Neural cell (in vitro differentiated cells): ENCODE measurements around the gene SDF4. TPM values are rescaled to one million over a fixed set of nuclear protein-coding genes. Genes with fewer than 3 reads are reported as not detected.

Experiments used
- H2AFZ ChIP-seq: fragments of 200-600, 300-800 bp; sonication (generic), shearing (Covaris generic); 2 replicates; pipeline ENCODE4 v1.6.0; 2014; ENCODE audit warnings: low read depth, mild to moderate bottlenecking, antibody characterized with exemption, low read length, moderate library complexity
- H3F3A ChIP-seq: fragments of 200-600 bp; shearing (Covaris generic); 2 replicates; pipeline ENCODE4 v1.6.1; 2016; ENCODE audit warnings: mild to moderate bottlenecking, moderate library complexity, mixed read lengths, antibody characterized with exemption, low read length; ENCODE audit not compliant: insufficient read depth, poor library complexity, severe bottlenecking
- H3K27ac ChIP-seq: fragments of 200-600, 300-800 bp; sonication (generic), shearing (Covaris generic); 2 replicates; pipeline ENCODE4 v1.5.1; 2014; ENCODE audit warnings: mild to moderate bottlenecking, low read length, moderate library complexity
- H3K27me3 ChIP-seq: fragments of 300-800, 200-600 bp; sonication (generic), shearing (Covaris generic); 2 replicates; pipeline ENCODE4 v1.6.0; 2014; ENCODE audit warnings: mild to moderate bottlenecking, low read depth, low read length, moderate library complexity; ENCODE audit not compliant: insufficient read depth
- H3K36me3 ChIP-seq: fragments of 300-800, 200-600 bp; sonication (generic), shearing (Covaris generic); 2 replicates; pipeline ENCODE4 v1.5.1; 2014; ENCODE audit warnings: mild to moderate bottlenecking, antibody characterized with exemption, low read length, moderate library complexity; ENCODE audit not compliant: insufficient read depth
- H3K4me2 ChIP-seq: fragments of 300-800, 200-600 bp; sonication (generic), shearing (Covaris generic); 2 replicates; pipeline ENCODE4 v1.6.0; 2014; ENCODE audit warnings: mild to moderate bottlenecking, low read length
- H3K4me3 ChIP-seq: fragments of 300-800, 200-600 bp; sonication (generic), shearing (Covaris generic); 2 replicates; pipeline ENCODE4 v1.5.1; 2014; ENCODE audit warnings: mild to moderate bottlenecking, low read length, moderate library complexity
- H3K79me2 ChIP-seq: fragments of 200-600 bp; shearing (Covaris generic); replicated peaks from 2 replicates; pipeline ENCODE4 v1.6.0; 2014; ENCODE audit warnings: mild to moderate bottlenecking, low read length, moderate library complexity; ENCODE audit not compliant: insufficient read depth
- H3K9ac ChIP-seq: fragments of 300-800, 200-600 bp; sonication (generic), shearing (Covaris generic); 2 replicates; pipeline ENCODE4 v1.6.1; 2016; ENCODE audit warnings: mild to moderate bottlenecking, low read length, mixed read lengths
- H3K9me2 ChIP-seq: fragments of 200-600 bp; shearing (Covaris generic); 2 replicates; pipeline ENCODE4 v1.6.1; 2016; ENCODE audit warnings: mild to moderate bottlenecking, low read length, mixed read lengths; ENCODE audit not compliant: insufficient read depth
- H3K9me3 ChIP-seq: fragments of 200-600, 300-800 bp; sonication (generic), shearing (Covaris generic); 2 replicates; pipeline ENCODE4 v1.6.1; 2016; ENCODE audit warnings: mild to moderate bottlenecking, mixed run types, low read length, moderate library complexity, mixed read lengths
- H4K20me1 ChIP-seq: fragments of 200-600 bp; shearing (Covaris generic); 2 replicates; pipeline ENCODE4 v1.6.1; 2016; ENCODE audit warnings: mild to moderate bottlenecking, mixed run types; ENCODE audit not compliant: insufficient read depth
- EP300 ChIP-seq: fragments of 450-650 bp; conservative IDR thresholded peaks from 2 replicates; pipeline ENCODE4 v1.6.1; 2014; ENCODE audit warnings: antibody characterized with exemption, mild to moderate bottlenecking, moderate library complexity; ENCODE audit not compliant: poor library complexity, severe bottlenecking
- EZH2 ChIP-seq: fragments of 200-600, 300-800 bp; shearing (Covaris generic), sonication (generic); IDR thresholded peaks from 2 replicates; pipeline ENCODE4 v1.6.1; 2014; ENCODE audit warnings: antibody characterized with exemption, low read length, borderline replicate concordance, mild to moderate bottlenecking; ENCODE audit not compliant: insufficient read depth, poor library complexity, severe bottlenecking
- MXI1 ChIP-seq: fragments of 450-650 bp; conservative IDR thresholded peaks from 2 replicates; pipeline ENCODE4 v1.6.1; 2014; ENCODE audit warnings: antibody characterized with exemption, mild to moderate bottlenecking; ENCODE audit not compliant: poor library complexity, severe bottlenecking
- POLR2AphosphoS5 ChIP-seq: IDR thresholded peaks from 2 replicates; pipeline ENCODE4 v1.6.1; 2012
- RAD21 ChIP-seq: fragments of 450-650 bp; conservative IDR thresholded peaks from 2 replicates; pipeline ENCODE4 v1.6.1; 2014; ENCODE audit warnings: antibody characterized with exemption, mild to moderate bottlenecking, moderate library complexity
- REST ChIP-seq: IDR thresholded peaks from 2 replicates; pipeline ENCODE4 v1.6.1; 2012; ENCODE audit warnings: borderline replicate concordance
- SMC3 ChIP-seq: fragments of 450-650 bp; conservative IDR thresholded peaks from 2 replicates; pipeline ENCODE4 v1.6.1; 2014; ENCODE audit warnings: antibody characterized with exemption, mild to moderate bottlenecking, moderate library complexity; ENCODE audit not compliant: poor library complexity
- TAF1 ChIP-seq: IDR thresholded peaks from 2 replicates; pipeline ENCODE4 v1.6.1; 2012; ENCODE audit warnings: low read depth
- polyA plus RNA-seq: library from polyadenylated mRNA; depleted of rRNA; stranded (reverse); fragments of >200 nt; gene quantifications from 2 replicates; pipeline ENCODE4 v1.2.3, GENCODE V29; 2014
- TF ChIP-seq, protein P1 (sequence below): fragments of 450-650 bp; IDR thresholded peaks from 2 replicates; pipeline ENCODE4 v1.5.1; 2014; ENCODE audit warnings: antibody characterized with exemption, mild to moderate bottlenecking, moderate library complexity; ENCODE audit not compliant: poor library complexity, severe bottlenecking

Gene SDF4
- polyA plus RNA-seq, 1 donor from 2014 or later: 91.2 TPM

- no peak overlapping the region for H3K9ac ChIP-seq
- no peaks in the 10 kb centered on the region for H4K20me1 ChIP-seq
- TF ChIP-seq, protein P1, sequence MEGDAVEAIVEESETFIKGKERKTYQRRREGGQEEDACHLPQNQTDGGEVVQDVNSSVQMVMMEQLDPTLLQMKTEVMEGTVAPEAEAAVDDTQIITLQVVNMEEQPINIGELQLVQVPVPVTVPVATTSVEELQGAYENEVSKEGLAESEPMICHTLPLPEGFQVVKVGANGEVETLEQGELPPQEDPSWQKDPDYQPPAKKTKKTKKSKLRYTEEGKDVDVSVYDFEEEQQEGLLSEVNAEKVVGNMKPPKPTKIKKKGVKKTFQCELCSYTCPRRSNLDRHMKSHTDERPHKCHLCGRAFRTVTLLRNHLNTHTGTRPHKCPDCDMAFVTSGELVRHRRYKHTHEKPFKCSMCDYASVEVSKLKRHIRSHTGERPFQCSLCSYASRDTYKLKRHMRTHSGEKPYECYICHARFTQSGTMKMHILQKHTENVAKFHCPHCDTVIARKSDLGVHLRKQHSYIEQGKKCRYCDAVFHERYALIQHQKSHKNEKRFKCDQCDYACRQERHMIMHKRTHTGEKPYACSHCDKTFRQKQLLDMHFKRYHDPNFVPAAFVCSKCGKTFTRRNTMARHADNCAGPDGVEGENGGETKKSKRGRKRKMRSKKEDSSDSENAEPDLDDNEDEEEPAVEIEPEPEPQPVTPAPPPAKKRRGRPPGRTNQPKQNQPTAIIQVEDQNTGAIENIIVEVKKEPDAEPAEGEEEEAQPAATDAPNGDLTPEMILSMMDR: no peak
- TF ChIP-seq MXI1 (no peak), RAD21 (no peak), EZH2 (no peak), POLR2AphosphoS5 (no peak), EP300 (no peak), REST (no peak), TAF1 (no peak), SMC3 (no peak)
- no peak overlapping the region for H3K27ac ChIP-seq
- H3K4me3 ChIP-seq: no peak overlapping the region
- H2AFZ ChIP-seq: no peak overlapping the region
- H3K9me2 ChIP-seq: no peaks in the 10 kb centered on the region
- H3K79me2 ChIP-seq: no peaks in the 10 kb centered on the region
- no peaks in the 10 kb centered on the region for H3K36me3 ChIP-seq
- H3F3A ChIP-seq: no peaks in the 10 kb centered on the region
- H3K9me3 ChIP-seq: no peaks in the 10 kb centered on the region
- H3K4me2 ChIP-seq: no peak overlapping the region
- H3K27me3 ChIP-seq: peaks cover 3% of the 10 kb centered on the region
Observed at GRCh38 chr1:1242461-1243265, 10.9 kb upstream of the SDF4 start.

GRCh38 chr1:1241588-1242219, 9.9 kb upstream of the SDF4 start:
- Histone ChIP-seq H3K9me2 (no peaks in the 10 kb centered on the region), H3K9ac (no peak overlapping the region), H2AFZ (no peak overlapping the region), H3K36me3 (no peaks in the 10 kb centered on the region), H3K4me3 (no peak overlapping the region), H3F3A (no peaks in the 10 kb centered on the region), H3K27me3 (peaks cover under 1% of the 10 kb centered on the region), H3K79me2 (no peaks in the 10 kb centered on the region), H3K4me2 (no peak overlapping the region), H4K20me1 (no peaks in the 10 kb centered on the region), H3K9me3 (no peaks in the 10 kb centered on the region), H3K27ac (no peak overlapping the region)
- TF ChIP-seq EP300 (no peak), RAD21 (no peak), SMC3 (no peak), EZH2 (no peak), TAF1 (no peak), MXI1 (no peak), REST (no peak), POLR2AphosphoS5 (no peak)
- TF ChIP-seq, protein P1: no peak
